HEK293 (cell line): ENCODE data around the gene SLC36A3.

Source experiments
- ZNF174 ChIP-seq: fragments of 450-650 bp; formaldehyde crosslinking; IDR thresholded peaks from 2 replicates; pipeline ENCODE4 v1.5.0; 2017; ENCODE audit warnings: missing biosample characterization, mild to moderate bottlenecking, missing genetic modification characterization
- ZNF76 ChIP-seq: fragments of 450-650 bp; formaldehyde crosslinking; IDR thresholded peaks from 2 replicates; pipeline ENCODE4; 2016; ENCODE audit warnings: low read depth, missing biosample characterization, missing genetic modification characterization, borderline replicate concordance
- TF ChIP-seq, protein P1 (sequence below): fragments of 450-650 bp; formaldehyde crosslinking; IDR thresholded peaks from 2 replicates; pipeline ENCODE4 v1.5.1; 2016; ENCODE audit warnings: missing biosample characterization, missing genetic modification characterization
- TF ChIP-seq, protein P2 (sequence below): fragments of 450-650 bp; formaldehyde crosslinking; IDR thresholded peaks from 2 replicates; pipeline ENCODE4 v1.5.1; 2016; ENCODE audit warnings: missing biosample characterization, missing genetic modification characterization
- TF ChIP-seq, protein P3 (sequence below): sonication (generic); formaldehyde crosslinking; IDR thresholded peaks from 2 replicates; pipeline ENCODE4 v1.8.1; 2022; ENCODE audit warnings: mild to moderate bottlenecking, moderate library complexity, missing genetic modification reagents

DNA sequence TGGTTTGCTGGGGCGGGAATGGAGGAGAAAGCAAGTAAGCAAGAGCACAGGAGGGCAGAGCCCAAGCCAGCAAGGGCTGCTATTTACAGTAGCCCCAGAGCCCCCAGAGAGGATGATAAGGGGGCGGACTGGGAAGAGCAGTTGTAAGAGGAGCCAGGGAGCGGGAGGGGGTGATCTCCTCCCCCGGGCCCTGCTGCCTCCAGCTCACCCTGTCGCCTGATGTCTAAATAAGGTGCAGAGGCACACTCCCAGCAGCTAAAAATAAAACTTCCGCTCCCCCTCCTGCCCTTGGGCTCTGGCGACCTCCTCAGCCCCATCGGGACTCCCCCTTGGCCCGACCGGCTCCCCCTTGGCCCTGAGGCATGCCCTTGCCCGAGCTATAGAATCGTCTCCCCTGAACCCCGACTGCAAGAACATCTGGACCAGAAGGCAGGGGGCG lies 65.2 kb downstream of the SLC36A3 start:
- TF ChIP-seq, protein P1, sequence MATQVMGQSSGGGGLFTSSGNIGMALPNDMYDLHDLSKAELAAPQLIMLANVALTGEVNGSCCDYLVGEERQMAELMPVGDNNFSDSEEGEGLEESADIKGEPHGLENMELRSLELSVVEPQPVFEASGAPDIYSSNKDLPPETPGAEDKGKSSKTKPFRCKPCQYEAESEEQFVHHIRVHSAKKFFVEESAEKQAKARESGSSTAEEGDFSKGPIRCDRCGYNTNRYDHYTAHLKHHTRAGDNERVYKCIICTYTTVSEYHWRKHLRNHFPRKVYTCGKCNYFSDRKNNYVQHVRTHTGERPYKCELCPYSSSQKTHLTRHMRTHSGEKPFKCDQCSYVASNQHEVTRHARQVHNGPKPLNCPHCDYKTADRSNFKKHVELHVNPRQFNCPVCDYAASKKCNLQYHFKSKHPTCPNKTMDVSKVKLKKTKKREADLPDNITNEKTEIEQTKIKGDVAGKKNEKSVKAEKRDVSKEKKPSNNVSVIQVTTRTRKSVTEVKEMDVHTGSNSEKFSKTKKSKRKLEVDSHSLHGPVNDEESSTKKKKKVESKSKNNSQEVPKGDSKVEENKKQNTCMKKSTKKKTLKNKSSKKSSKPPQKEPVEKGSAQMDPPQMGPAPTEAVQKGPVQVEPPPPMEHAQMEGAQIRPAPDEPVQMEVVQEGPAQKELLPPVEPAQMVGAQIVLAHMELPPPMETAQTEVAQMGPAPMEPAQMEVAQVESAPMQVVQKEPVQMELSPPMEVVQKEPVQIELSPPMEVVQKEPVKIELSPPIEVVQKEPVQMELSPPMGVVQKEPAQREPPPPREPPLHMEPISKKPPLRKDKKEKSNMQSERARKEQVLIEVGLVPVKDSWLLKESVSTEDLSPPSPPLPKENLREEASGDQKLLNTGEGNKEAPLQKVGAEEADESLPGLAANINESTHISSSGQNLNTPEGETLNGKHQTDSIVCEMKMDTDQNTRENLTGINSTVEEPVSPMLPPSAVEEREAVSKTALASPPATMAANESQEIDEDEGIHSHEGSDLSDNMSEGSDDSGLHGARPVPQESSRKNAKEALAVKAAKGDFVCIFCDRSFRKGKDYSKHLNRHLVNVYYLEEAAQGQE (tag by site-specific recombination), result no peak
- TF ChIP-seq, protein P2, sequence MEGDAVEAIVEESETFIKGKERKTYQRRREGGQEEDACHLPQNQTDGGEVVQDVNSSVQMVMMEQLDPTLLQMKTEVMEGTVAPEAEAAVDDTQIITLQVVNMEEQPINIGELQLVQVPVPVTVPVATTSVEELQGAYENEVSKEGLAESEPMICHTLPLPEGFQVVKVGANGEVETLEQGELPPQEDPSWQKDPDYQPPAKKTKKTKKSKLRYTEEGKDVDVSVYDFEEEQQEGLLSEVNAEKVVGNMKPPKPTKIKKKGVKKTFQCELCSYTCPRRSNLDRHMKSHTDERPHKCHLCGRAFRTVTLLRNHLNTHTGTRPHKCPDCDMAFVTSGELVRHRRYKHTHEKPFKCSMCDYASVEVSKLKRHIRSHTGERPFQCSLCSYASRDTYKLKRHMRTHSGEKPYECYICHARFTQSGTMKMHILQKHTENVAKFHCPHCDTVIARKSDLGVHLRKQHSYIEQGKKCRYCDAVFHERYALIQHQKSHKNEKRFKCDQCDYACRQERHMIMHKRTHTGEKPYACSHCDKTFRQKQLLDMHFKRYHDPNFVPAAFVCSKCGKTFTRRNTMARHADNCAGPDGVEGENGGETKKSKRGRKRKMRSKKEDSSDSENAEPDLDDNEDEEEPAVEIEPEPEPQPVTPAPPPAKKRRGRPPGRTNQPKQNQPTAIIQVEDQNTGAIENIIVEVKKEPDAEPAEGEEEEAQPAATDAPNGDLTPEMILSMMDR (tag by site-specific recombination), result no peak
- TF ChIP-seq ZNF174 (tag by site-specific recombination), result no peak
- no peak for TF ChIP-seq ZNF76 (tag by site-specific recombination)
- TF ChIP-seq, protein P3, sequence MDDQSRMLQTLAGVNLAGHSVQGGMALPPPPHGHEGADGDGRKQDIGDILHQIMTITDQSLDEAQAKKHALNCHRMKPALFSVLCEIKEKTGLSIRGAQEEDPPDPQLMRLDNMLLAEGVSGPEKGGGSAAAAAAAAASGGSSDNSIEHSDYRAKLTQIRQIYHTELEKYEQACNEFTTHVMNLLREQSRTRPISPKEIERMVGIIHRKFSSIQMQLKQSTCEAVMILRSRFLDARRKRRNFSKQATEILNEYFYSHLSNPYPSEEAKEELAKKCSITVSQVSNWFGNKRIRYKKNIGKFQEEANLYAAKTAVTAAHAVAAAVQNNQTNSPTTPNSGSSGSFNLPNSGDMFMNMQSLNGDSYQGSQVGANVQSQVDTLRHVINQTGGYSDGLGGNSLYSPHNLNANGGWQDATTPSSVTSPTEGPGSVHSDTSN (CRISPR knock-in tag), result no peak
